PC-9 (cell line): ENCODE measurements around the gene DCTN1.

Experiments used
- EZH2 ChIP-seq: fragments of 200-600 bp; sonication (generic); IDR thresholded peaks from 2 replicates; pipeline ENCODE4 v1.8.0; 2017; ENCODE audit warnings: antibody characterized with exemption, low read depth
- TF ChIP-seq, protein P1 (sequence below): fragments of 200-600 bp; sonication (generic); conservative IDR thresholded peaks from 2 replicates; pipeline ENCODE4 v1.6.1; 2017; ENCODE audit warnings: mixed run types, antibody characterized with exemption, mild to moderate bottlenecking, moderate library complexity

GRCh38 chr2:74396149-74396548 is 16.0 kb upstream of the DCTN1 start:
- TF ChIP-seq, protein P1, sequence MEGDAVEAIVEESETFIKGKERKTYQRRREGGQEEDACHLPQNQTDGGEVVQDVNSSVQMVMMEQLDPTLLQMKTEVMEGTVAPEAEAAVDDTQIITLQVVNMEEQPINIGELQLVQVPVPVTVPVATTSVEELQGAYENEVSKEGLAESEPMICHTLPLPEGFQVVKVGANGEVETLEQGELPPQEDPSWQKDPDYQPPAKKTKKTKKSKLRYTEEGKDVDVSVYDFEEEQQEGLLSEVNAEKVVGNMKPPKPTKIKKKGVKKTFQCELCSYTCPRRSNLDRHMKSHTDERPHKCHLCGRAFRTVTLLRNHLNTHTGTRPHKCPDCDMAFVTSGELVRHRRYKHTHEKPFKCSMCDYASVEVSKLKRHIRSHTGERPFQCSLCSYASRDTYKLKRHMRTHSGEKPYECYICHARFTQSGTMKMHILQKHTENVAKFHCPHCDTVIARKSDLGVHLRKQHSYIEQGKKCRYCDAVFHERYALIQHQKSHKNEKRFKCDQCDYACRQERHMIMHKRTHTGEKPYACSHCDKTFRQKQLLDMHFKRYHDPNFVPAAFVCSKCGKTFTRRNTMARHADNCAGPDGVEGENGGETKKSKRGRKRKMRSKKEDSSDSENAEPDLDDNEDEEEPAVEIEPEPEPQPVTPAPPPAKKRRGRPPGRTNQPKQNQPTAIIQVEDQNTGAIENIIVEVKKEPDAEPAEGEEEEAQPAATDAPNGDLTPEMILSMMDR, result no peak
- TF ChIP-seq EZH2, result no peak
